Stimulated activated CD4-positive, alpha-beta T cell treated with anti-CD3 and anti-CD28 coated beads, TNF-alpha, amount 100 ng/mL, for 4 hours (primary cell): ENCODE results near the gene TAF7L.
"Not testable (repeated sequence)": the region's sequence is repeated elsewhere in the genome, so short reads cannot be mapped to it uniquely, and the experiment has no call there.

Source experiments
- DNase-seq, 3 experiments: peaks; one replicate each; pipeline ENCODE4 v3.0.0-alpha.2; 2020; ENCODE audit warnings: low read depth in 3 of 3

The TAF7L gene

DNA sequence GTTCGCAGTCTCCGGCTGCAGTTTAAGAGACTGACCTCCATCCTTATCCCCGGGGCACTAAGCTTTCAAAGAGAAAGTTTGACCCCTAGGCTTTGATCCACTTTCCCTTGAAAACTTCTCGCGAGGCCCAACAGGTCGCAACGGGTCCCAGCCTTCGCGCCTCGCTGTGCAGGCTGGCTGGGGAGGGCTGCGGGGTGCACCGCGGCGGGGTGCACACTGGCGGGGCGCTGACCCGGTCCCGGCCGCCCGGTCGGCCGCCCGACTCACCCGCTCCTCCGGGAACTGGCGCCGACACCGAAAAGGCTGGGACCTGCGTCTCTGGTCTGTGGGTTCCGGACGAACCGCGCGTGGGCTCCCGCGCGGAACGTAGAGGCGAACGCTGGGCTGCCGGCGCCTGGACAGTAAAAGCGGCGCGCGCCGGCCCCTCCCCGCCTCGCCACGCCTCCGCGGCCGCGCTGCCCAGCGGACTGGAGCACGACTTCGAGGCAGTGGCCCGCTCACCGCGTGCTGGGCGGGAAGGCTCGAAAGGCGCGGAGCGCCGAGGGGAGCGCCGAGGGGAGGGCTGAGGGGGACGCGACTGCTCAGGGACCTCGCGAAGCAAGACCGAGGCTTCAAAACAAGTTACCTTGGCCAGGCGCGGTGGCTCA lies at the start of gene TAF7L:
Gene TAF7L (minus strand): TSS at position 378 of the 647 bp plus-strand sequence. CDS start 3,791 bp downstream, outside the sequence.
- no peak for DNase-seq

DNA sequence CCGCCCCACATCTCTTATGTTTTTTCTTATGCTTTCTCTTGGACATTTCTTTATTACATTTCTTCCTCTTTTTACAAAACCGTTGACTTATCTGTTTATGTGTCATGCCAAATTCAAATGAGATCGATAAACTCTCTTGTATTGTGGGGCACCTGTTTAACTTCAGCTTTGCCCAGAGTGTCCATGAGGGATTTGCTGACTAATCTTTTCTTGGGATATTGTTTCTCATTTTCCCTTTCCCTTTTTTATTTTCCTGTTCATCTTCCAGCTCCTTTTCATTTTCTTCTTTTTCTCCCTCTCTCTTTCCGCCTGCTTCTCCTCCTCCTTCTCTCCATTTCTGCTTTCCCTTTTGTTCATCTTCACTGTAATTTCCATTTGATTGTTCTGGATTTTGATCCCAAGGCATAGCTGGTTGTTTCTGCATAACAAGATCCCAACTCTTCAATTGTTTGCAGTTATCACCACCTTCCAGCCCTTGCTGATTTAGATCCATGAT lies 46.7 kb upstream of the TAF7L start:
- no peak for DNase-seq

DNA sequence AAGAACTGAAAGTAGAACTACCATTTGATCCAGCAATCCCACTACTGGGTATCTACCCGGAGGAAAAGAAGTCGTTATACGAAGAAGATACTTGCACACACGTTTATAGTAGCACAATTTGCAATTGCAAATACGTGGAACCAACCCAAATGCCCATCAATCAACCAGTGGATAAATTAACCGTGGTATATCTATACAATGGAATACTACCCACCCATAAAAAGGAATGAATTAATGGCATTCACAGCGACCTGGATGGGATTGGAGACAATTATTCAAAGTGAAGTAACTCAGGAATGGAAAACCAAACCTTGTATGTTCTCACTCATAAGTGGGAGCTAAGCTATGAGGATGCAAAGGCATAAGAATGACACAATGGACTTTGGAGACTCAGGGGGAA lies 43.2 kb upstream of the TAF7L start:
- DNase-seq, result not testable (repeated sequence)

DNA sequence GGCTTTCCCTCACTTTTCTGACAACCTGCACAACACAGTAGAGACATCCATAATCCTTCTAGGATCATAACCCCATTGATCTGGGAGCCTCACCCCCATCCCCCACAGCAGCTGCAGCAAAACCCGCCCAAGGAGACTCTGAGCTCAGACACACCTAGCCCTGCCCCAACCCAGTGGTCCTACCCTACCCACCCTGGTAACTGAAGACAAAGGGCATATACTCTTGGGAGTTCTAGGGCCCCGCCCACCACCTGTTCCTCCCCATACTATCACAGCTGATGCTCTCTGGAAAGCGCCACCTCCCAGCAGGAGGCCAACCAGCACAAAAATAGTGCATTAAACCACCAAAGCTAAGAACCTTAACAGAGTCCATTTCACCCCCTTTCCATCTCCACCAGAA lies 35.5 kb upstream of the TAF7L start:
- not testable (repeated sequence) for DNase-seq

DNA sequence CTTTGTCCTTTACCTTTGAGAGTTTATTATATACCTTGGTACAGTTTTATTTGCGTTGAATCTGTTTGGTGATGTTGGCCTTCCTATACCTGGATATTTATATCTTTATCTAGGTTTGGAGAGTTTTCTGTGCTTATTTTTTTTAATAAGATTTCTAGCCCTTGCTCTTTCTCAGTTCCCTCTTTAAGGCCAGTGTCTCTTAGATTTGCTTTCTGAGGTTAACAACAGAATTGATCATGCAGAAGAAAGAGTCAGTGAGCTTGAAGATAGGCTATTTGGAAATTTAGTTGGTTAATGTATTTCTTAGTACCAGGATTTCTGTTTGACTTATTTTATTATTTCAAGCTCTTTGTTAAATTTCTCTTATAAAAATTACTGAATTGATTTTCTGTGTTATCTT lies 12.7 kb upstream of the TAF7L start:
- DNase-seq, result no peak

DNA sequence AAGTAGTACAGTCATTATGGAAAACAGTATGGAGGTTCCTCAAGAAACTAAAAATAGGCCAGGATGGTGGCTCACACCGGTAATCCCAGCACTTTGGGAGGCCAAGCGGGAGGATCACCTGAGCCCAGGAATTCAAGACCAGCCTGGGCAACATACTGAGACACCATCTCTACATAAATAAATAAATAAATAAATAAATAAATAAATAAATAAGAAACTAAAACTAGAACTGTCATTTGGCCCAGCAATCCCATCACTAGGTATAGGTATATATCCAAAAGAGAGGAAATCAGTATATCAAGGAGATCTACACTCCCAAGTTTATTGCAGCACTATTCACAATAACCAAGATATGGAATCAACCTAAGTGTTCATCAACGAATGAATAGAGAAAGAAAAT lies 4.5 kb upstream of the TAF7L start:
- DNase-seq, result not testable (repeated sequence)

GRCh38 chrX:101287402-101287801 lies 3.7 kb downstream of the TAF7L start:
- no peak for DNase-seq

DNA sequence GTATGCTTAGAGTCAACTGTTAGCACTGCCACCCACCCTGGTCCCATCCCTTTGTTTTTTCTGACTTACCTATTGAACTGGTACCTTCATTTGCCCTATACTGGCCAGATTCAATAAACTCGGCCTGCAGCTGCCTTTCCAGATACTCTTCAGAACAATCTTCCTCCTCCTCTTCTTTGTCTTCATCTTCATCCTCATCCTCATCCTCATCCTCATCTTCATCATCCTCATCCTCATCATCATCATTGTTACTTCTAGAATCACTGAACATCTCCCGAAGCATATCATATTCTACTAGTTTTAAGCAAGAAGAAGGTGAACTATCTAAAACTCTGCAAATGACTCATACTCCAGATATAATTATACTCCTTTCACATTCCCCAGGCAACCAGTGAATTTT lies 14.9 kb downstream of the TAF7L start:
- no peak for DNase-seq

DNA sequence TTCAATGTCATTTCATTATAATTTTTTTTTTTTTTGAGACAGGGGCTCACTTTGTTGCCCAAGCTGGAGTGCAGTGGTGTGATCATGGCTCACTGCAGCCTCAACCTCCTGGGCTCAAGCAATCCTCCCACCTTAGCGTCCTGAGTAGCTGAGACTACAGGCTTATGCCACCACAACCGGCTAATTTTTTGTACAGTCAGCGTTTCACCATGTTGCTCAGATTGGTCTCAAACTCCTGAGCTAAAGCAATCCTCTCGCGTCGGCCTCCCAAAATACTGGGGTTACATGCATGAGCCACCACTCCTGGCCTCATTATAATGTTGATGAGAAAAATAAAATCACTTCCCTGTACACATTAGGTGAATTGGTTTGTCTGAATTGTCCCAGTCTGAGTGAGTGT lies 16.9 kb downstream of the TAF7L start:
- DNase-seq, result no peak

GRCh38 chrX:101265869-101266428 lies 25.2 kb downstream of the TAF7L start:
- DNase-seq, result no peak

GRCh38 chrX:101263766-101264165 lies 27.4 kb downstream of the TAF7L start:
- no peak for DNase-seq

DNA sequence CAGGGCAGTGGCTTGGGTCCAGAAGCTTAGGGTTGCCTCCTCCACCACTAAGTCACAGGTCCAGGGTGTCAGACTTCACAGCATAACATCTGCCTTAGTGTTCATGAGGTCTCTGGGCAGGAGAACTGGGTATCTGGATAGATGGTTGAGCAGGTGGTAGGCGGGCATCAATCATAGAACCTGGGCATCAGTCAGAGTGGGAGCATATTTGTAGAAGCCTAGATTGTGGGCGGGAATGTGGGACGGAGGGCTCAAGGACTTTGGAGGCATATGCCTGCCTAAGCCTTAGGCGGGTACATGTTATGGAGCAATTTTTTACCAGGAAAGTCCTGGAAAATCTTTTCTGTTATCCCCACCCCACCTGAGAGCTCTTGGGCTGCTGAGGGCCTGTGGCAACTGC lies 28.5 kb downstream of the TAF7L start:
- DNase-seq, result no peak

DNA sequence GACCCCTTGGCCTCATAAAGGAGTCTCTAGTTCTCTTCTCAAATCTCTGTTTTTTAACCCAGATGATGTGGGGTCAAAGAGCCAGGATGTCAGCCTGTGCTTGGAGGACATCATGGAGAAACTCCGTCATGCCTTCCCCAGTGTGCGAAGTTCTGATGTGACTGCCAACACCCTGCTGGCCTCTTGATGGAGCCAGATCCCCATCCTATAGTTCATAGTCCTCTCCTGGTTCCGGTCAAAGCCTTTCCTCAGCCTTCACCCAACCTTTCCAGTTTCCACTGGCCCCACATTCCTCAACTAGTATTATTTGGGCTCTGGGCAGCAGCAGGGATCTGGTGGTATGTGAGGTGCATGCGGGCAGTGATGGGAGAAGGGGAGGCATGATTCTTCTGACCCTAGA lies 30.7 kb downstream of the TAF7L start:
- DNase-seq, result no peak

DNA sequence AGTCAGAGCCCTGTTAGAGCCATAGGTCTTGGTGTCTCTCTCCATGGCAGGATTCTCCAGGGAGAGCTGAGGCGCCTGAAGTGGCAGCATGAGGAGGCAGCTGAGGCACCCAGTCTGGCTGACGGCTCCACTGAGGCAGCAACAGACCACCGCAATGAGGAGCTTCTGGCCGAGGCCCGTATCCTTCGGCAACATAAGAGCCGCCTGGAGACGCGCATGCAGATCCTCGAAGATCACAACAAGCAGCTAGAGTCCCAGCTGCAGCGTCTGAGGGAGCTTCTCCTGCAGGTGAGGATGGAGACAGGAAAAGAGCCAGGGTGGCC lies 32.9 kb downstream of the TAF7L start:
- DNase-seq, result no peak

- no peak for DNase-seq
Observed at GRCh38 chrX:101257448-101258258, 33.5 kb downstream of the TAF7L start.

GRCh38 chrX:101252634-101253033 lies 38.5 kb downstream of the TAF7L start:
- DNase-seq, result no peak

GRCh38 chrX:101241531-101241930 lies 49.6 kb downstream of the TAF7L start:
- no peak for DNase-seq

DNA sequence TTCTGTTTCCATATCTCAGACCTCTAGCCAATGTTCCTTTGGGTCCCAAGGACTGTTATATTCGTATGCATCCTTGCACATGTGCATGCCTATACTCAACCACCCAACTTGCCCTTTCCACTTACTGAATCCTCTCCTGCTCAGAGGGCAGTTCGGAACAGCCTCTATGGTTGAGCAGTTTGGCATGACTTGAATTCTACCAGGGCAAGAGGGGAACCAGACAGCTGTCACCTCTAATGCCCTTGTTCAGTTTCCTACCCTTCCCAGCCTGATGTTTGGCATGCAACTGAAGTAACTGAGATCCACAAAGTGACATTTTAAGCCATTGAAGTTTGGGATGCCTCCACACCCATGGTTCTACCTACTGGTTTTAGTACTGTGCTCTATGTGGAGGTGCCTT lies 54.1 kb downstream of the TAF7L start:
- DNase-seq, result no peak

DNA sequence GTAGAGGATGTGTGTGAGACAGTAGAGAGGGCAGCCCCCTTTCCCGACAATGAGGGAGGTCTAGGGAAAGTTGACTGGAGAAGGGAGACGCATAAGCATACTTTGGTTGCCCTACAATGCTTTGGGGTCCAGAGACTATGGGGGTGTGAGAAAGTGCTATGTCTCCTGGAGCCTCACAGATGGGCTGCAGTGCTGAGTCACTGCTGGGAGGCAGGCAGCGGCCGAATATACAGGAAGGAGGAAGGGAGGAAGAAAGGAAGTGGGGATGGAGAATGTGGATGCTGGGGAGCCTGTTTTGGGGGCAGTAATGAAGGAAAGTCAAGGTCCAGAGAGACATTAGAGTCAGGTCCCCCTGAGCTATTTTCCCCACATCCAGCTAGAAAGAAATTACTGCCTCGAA lies 58.8 kb downstream of the TAF7L start:
- no peak for DNase-seq

GRCh38 chrX:101231080-101231479 lies 60.1 kb downstream of the TAF7L start:
- DNase-seq, result no peak

- no peak for DNase-seq
Observed at GRCh38 chrX:101230636-101231035, 60.5 kb downstream of the TAF7L start.

DNA sequence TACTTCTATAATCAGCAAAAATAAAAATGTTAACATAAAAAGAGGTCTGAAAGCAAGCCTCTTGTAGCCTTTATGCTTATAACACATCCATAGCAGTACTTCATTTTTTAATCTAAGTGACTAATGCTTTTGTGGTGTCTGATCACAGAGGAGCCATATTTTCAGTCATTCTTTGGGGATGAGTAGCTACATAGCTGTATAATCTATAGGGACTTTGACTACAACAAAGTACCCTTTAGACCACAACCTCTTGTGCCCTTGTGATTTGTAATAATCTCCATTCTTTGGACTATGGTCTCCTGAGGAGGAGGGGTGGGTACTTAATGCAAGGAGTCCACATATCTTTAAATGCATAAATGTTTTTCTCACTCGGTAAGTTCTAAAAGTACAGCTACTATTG lies 62.0 kb downstream of the TAF7L start:
- no peak for DNase-seq

GRCh38 chrX:101223226-101223625 lies 67.9 kb downstream of the TAF7L start:
- DNase-seq, result no peak
